NCI-H748 treated with DMSO at 0.1 percent for 48 hours (cell line): ENCODE measurements around the gene SPEF1.

Experiments
- DNase-seq: peaks from one replicate; lab custom pipeline; 2025; lab: John Stamatoyannopoulos, UW

SPEF1 gene

GRCh38 chr20:3748073-3748472 is 33.2 kb downstream of the SPEF1 start:
- DNase-seq, result no peak

GRCh38 chr20:3747471-3747870 is 33.8 kb downstream of the SPEF1 start:
- no peak for DNase-seq

- DNase-seq, result no peak
These were observed 35.5 kb downstream of the SPEF1 start for GRCh38 chr20:3745686-3746173.

- DNase-seq, result peak; percentile 67
These were observed 36.2 kb downstream of the SPEF1 start for GRCh38 chr20:3744806-3745685.

DNA sequence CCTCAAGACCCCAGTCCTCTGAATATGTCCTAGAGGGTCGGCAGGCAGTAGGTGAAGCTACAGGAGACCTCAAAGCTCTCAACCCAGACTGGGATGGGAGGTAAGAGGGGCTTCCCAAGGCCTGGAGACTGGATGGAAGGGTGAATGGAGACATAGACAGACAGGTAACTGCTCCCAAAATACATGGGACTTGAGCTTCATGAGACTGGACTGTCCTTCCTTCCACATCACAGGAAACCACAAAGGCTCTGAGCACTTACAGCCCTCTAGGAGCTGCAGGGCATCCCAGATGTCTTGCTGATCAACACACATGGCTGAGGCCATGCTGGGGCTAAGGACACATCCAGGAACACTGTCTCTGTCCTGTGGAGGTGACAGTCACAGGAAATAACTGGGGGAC is 37.2 kb downstream of the SPEF1 start:
- no peak for DNase-seq

- no peak for DNase-seq
These were observed 38.0 kb downstream of the SPEF1 start for GRCh38 chr20:3743251-3743650.

DNA sequence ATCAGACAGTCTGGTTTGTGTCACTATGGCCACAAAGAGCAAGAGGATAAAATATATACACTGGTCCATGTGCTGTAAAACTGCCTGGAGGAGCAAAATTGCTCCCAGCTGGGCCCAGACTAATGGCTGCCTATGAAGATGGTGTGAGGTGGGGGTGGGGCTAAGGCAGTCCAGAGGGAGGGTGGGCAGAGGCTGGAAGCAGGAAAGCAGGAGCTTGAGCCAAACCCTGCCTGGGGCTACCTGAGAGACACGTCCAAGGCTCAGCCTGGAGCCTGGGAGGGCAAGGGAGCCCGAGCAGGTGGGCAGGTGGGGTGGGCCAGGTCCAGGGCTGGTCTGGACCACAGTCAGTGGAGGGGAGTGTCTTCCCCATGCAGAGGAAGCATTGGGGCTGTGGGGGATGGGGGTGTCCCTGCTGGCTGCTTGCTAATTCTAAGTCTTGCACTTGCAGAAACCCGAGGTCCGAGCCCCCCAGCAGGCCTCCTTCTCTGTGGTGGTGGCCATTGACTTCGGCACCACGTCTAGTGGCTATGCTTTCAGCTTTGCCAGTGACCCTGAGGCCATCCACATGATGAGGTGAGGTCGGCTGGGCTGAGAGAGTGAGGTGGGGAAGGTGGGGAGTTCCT is 39.3 kb downstream of the SPEF1 start:
- DNase-seq, result no peak

GRCh38 chr20:3740615-3741301 is 40.5 kb downstream of the SPEF1 start:
- no peak for DNase-seq

GRCh38 chr20:3739926-3740451 is 41.3 kb downstream of the SPEF1 start:
- DNase-seq, result no peak

GRCh38 chr20:3739054-3739925 is 42.0 kb downstream of the SPEF1 start:
- no peak for DNase-seq

- DNase-seq, result no peak
These were observed 42.9 kb downstream of the SPEF1 start for GRCh38 chr20:3738111-3739053.

GRCh38 chr20:3735768-3736167 is 45.5 kb downstream of the SPEF1 start:
- no peak for DNase-seq

DNA sequence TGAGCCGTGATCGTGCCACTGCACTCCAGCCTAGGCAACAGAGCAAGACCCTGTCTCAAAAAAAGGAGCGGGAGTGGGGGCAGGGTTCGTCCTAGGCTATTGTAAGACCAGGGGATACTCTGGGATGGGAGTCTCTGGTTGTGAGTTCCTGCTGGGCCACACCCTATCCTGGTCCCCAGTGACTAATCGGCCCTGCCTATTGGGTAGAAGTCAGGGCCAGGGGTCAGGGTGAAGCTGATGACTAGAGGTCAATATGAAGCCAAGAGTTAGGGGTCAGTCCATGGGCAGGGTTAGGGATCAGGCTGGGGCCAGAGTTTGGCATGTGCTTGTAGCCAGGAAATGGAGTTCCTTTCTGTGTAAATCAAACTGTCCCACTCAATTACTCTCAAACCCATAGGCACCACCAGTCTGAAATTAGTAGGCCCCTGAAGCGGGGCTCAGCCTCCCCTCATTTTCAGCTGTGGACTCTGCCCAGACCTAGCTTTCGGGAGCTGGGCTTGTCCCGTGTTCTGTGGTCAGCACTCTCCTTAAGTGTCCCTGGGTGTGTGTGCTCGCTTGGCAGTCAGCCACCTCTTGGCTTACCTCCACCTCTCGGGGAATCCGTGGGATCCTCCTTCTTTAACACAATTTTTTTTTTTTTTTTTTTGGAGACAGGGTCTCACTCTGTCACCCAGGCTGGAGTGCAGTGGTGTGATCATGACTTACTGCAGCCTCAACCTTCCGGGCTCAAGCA is 47.0 kb downstream of the SPEF1 start:
- no peak for DNase-seq

GRCh38 chr20:3733119-3733995 is 47.9 kb downstream of the SPEF1 start:
- no peak for DNase-seq

- no peak for DNase-seq
These were observed 48.7 kb downstream of the SPEF1 start, which contains the start of gene HSPA12B for GRCh38 chr20:3732327-3733118. Gene HSPA12B, plus strand, starts transcription at chr20:3732685. Its CDS starts 5,990 bp downstream, at chr20:3738675.

DNA sequence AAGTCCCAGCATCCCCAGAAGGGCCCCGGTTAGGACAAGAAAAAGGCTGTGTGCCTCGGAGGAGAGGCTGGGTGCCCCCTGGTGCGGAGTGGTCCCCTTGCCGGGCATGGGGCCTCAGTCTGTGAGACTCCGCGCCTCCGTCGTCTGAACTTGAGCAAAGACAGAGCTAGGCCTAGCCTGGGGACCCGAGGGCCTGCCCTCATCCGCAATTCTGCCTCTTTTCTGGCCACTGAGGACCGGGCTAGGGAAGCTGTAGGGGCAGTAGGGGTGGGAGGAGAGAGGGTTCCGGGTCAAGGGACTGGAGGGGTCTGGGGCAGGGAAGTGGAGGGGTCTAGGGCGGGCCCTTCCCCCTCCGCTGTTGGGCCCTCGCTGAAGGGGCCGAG is 49.3 kb downstream of the SPEF1 start:
- DNase-seq, result no peak

- DNase-seq, result no peak
These were observed 50.2 kb downstream of the SPEF1 start for GRCh38 chr20:3730803-3731672.
